ENCODE data around the gene GTF3C4. TPM values are rescaled to one million over a fixed set of nuclear protein-coding genes. Genes with fewer than 3 reads are reported as not detected.

GTF3C4 gene
- polyA plus RNA-seq, 6 donors from 2014 or later: 3.3 to 4.6 (median 3.9) TPM

- Mint-ChIP-seq H3K36me3 (peaks cover 18 to 35% of the 10 kb centered on the region in 2 donors), H3K9me3 (no peaks in the 10 kb centered on the region), H3K4me3 (no peak overlapping the region), H3K27ac (no peak overlapping the region), H3K4me1 (no peaks in the 10 kb centered on the region), H3K27me3 (no peaks in the 10 kb centered on the region)
- DNase-seq (no peak), ATAC-seq (ENCODE audit: low read depth in 2 of 2) (no peak)
These were observed 32.5 kb upstream of the GTF3C4 start for GRCh38 chr9:132637801-132638200.

GRCh38 chr9:132638240-132638639, 32.0 kb upstream of the GTF3C4 start:
- H3K36me3 Mint-ChIP-seq: peaks cover 18 to 35% of the 10 kb centered on the region in 2 donors
- peak overlapping the region in 1 of 6 donors; percentile 88 for H3K27ac Mint-ChIP-seq
- no peaks in the 10 kb centered on the region for H3K4me1 Mint-ChIP-seq
- ATAC-seq (ENCODE audit: low read depth in 2 of 2) (no peak), DNase-seq (no peak)
- H3K9me3 Mint-ChIP-seq: no peaks in the 10 kb centered on the region
- H3K4me3 Mint-ChIP-seq: no peak overlapping the region
- no peaks in the 10 kb centered on the region for H3K27me3 Mint-ChIP-seq

GRCh38 chr9:132639322-132639721, 30.9 kb upstream of the GTF3C4 start:
- Mint-ChIP-seq H3K27ac (no peak overlapping the region), H3K36me3 (peaks cover 18 to 35% of the 10 kb centered on the region in 2 donors), H3K4me1 (no peaks in the 10 kb centered on the region), H3K9me3 (no peaks in the 10 kb centered on the region), H3K27me3 (no peaks in the 10 kb centered on the region), H3K4me3 (no peak overlapping the region)
- no peak for ATAC-seq (ENCODE audit: low read depth in 2 of 2)
- no peak for DNase-seq

- DNase-seq: no peak
- Mint-ChIP-seq H3K27ac (no peak overlapping the region), H3K4me3 (no peak overlapping the region), H3K4me1 (no peaks in the 10 kb centered on the region), H3K27me3 (no peaks in the 10 kb centered on the region), H3K9me3 (no peaks in the 10 kb centered on the region), H3K36me3 (peaks cover 31 to 49% of the 10 kb centered on the region in 2 donors)
- ATAC-seq (ENCODE audit: low read depth in 2 of 2): no peak
These were observed 29.0 kb upstream of the GTF3C4 start for GRCh38 chr9:132641216-132641615.

GRCh38 chr9:132644251-132644650, 26.0 kb upstream of the GTF3C4 start:
- ATAC-seq (ENCODE audit: low read depth in 2 of 2) (no peak), DNase-seq (no peak)
- Mint-ChIP-seq H3K36me3 (peaks cover 20 to 34% of the 10 kb centered on the region in 2 donors), H3K9me3 (no peaks in the 10 kb centered on the region), H3K4me1 (no peaks in the 10 kb centered on the region), H3K4me3 (no peak overlapping the region), H3K27ac (peak overlapping the region in 1 of 6 donors; percentile 24), H3K27me3 (no peaks in the 10 kb centered on the region)

GRCh38 chr9:132645306-132645705, 25.0 kb upstream of the GTF3C4 start:
- H3K4me3 Mint-ChIP-seq: no peak overlapping the region
- peaks cover 19 to 24% of the 10 kb centered on the region in 2 donors for H3K36me3 Mint-ChIP-seq

GRCh38 chr9:132645711-132646110, 24.6 kb upstream of the GTF3C4 start:
- no peaks in the 10 kb centered on the region for H3K27me3 Mint-ChIP-seq
- H3K9me3 Mint-ChIP-seq: no peaks in the 10 kb centered on the region
- H3K36me3 Mint-ChIP-seq: peaks cover 22 to 24% of the 10 kb centered on the region in 2 donors
- H3K4me1 Mint-ChIP-seq: no peaks in the 10 kb centered on the region
- H3K4me3 Mint-ChIP-seq: no peak overlapping the region
- ATAC-seq (ENCODE audit: low read depth in 2 of 2) (no peak), DNase-seq (no peak)
- H3K27ac Mint-ChIP-seq: peak overlapping the region in 1 of 6 donors; percentile 69

More at GRCh38 chr9:132645306-132645705, 25.0 kb upstream of the GTF3C4 start:
- H3K27me3 Mint-ChIP-seq: no peaks in the 10 kb centered on the region
- ATAC-seq (ENCODE audit: low read depth in 2 of 2): no peak
- H3K4me1 Mint-ChIP-seq: no peaks in the 10 kb centered on the region
- no peaks in the 10 kb centered on the region for H3K9me3 Mint-ChIP-seq
- peak overlapping the region in 1 of 6 donors; percentile 3 for H3K27ac Mint-ChIP-seq
- no peak for DNase-seq

- Mint-ChIP-seq H3K27me3 (no peaks in the 10 kb centered on the region), H3K36me3 (peaks cover 22 to 24% of the 10 kb centered on the region in 2 donors), H3K9me3 (no peaks in the 10 kb centered on the region), H3K4me3 (no peak overlapping the region), H3K27ac (no peak overlapping the region), H3K4me1 (no peaks in the 10 kb centered on the region)
- DNase-seq (no peak), ATAC-seq (ENCODE audit: low read depth in 2 of 2) (no peak)
These were observed 23.5 kb upstream of the GTF3C4 start for GRCh38 chr9:132646726-132647125.

GRCh38 chr9:132647355-132647754, 22.9 kb upstream of the GTF3C4 start:
- ATAC-seq (ENCODE audit: low read depth in 2 of 2) (no peak), DNase-seq (no peak)
- Mint-ChIP-seq H3K27ac (no peak overlapping the region), H3K4me1 (no peaks in the 10 kb centered on the region), H3K9me3 (no peaks in the 10 kb centered on the region), H3K27me3 (no peaks in the 10 kb centered on the region), H3K36me3 (peaks cover 20 to 24% of the 10 kb centered on the region in 2 donors), H3K4me3 (no peak overlapping the region)

- H3K27me3 Mint-ChIP-seq: no peaks in the 10 kb centered on the region
- H3K4me1 Mint-ChIP-seq: no peaks in the 10 kb centered on the region
- no peak overlapping the region for H3K4me3 Mint-ChIP-seq
- no peak for DNase-seq
- ATAC-seq (ENCODE audit: low read depth in 2 of 2): no peak
- peaks cover 20 to 29% of the 10 kb centered on the region in 2 donors for H3K36me3 Mint-ChIP-seq
- H3K27ac Mint-ChIP-seq: no peak overlapping the region
- H3K9me3 Mint-ChIP-seq: no peaks in the 10 kb centered on the region
These were observed 22.5 kb upstream of the GTF3C4 start for GRCh38 chr9:132647806-132648205.

GRCh38 chr9:132648283-132648682, 22.0 kb upstream of the GTF3C4 start:
- H3K36me3 Mint-ChIP-seq: peaks cover 20 to 29% of the 10 kb centered on the region in 2 donors
- DNase-seq (no peak), ATAC-seq (ENCODE audit: low read depth in 2 of 2) (no peak)
- H3K4me3 Mint-ChIP-seq: no peak overlapping the region
- H3K9me3 Mint-ChIP-seq: no peaks in the 10 kb centered on the region
- no peaks in the 10 kb centered on the region for H3K27me3 Mint-ChIP-seq
- H3K4me1 Mint-ChIP-seq: no peaks in the 10 kb centered on the region
- H3K27ac Mint-ChIP-seq: no peak overlapping the region

- H3K27me3 Mint-ChIP-seq: no peaks in the 10 kb centered on the region
- no peaks in the 10 kb centered on the region for H3K4me1 Mint-ChIP-seq
- peaks cover 20 to 29% of the 10 kb centered on the region in 2 donors for H3K36me3 Mint-ChIP-seq
- H3K9me3 Mint-ChIP-seq: no peaks in the 10 kb centered on the region
- no peak for ATAC-seq (ENCODE audit: low read depth in 2 of 2)
- DNase-seq: no peak
- H3K27ac Mint-ChIP-seq: no peak overlapping the region
- H3K4me3 Mint-ChIP-seq: no peak overlapping the region
These were observed 21.6 kb upstream of the GTF3C4 start for GRCh38 chr9:132648685-132649084.

GRCh38 chr9:132651259-132651658, 19.0 kb upstream of the GTF3C4 start:
- DNase-seq (no peak), ATAC-seq (ENCODE audit: low read depth in 2 of 2) (no peak)
- no peaks in the 10 kb centered on the region for H3K9me3 Mint-ChIP-seq
- H3K4me3 Mint-ChIP-seq: no peak overlapping the region
- H3K4me1 Mint-ChIP-seq: no peaks in the 10 kb centered on the region
- H3K36me3 Mint-ChIP-seq: peaks cover 8 to 16% of the 10 kb centered on the region in 2 donors
- no peak overlapping the region for H3K27ac Mint-ChIP-seq
- no peaks in the 10 kb centered on the region for H3K27me3 Mint-ChIP-seq

- ATAC-seq (ENCODE audit: low read depth in 2 of 2) (no peak), DNase-seq (no peak)
- no peak overlapping the region for H3K27ac Mint-ChIP-seq
- no peaks in the 10 kb centered on the region for H3K4me1 Mint-ChIP-seq
- no peaks in the 10 kb centered on the region for H3K27me3 Mint-ChIP-seq
- no peaks in the 10 kb centered on the region for H3K9me3 Mint-ChIP-seq
- H3K36me3 Mint-ChIP-seq: peaks cover 8 to 23% of the 10 kb centered on the region in 2 donors
- H3K4me3 Mint-ChIP-seq: no peak overlapping the region
These were observed 14.0 kb upstream of the GTF3C4 start for GRCh38 chr9:132656299-132656698.

Measured in naive B cell (primary cell).